Hippocampal formation (tissue), 2 donors: ENCODE measurements around the gene AGPS.

Experiments
- DNase-seq, 2 donors: peaks; one replicate each; lab custom pipeline; 2025; lab: John Stamatoyannopoulos, UW

AGPS gene

GRCh38 chr2:177552422-177553175 lies 160.0 kb downstream of the AGPS start:
- peak; percentile 90 to 93 for DNase-seq

- DNase-seq, result peak in 1 of 2 donors; percentile 62
These were observed 160.8 kb downstream of the AGPS start for GRCh38 chr2:177553176-177553884.

- no peak for DNase-seq
These were observed 161.8 kb downstream of the AGPS start for GRCh38 chr2:177554365-177554764.

GRCh38 chr2:177556153-177556552 lies 163.6 kb downstream of the AGPS start:
- DNase-seq, result no peak

- DNase-seq, result no peak
These were observed 165.2 kb downstream of the AGPS start for GRCh38 chr2:177557794-177558193.

GRCh38 chr2:177559638-177560037 lies 167.1 kb downstream of the AGPS start:
- no peak for DNase-seq

- no peak for DNase-seq
These were observed 175.8 kb downstream of the AGPS start for GRCh38 chr2:177568390-177568789.

- DNase-seq, result no peak
These were observed 176.3 kb downstream of the AGPS start for GRCh38 chr2:177568893-177569292.

- DNase-seq, result peak in 1 of 2 donors; percentile 2
These were observed 179.7 kb downstream of the AGPS start for GRCh38 chr2:177572236-177572671.

- DNase-seq, result no peak
These were observed 180.5 kb downstream of the AGPS start for GRCh38 chr2:177573120-177573519.

- DNase-seq, result no peak
These were observed 181.8 kb downstream of the AGPS start for GRCh38 chr2:177574356-177574755.

GRCh38 chr2:177575358-177575757 lies 182.8 kb downstream of the AGPS start:
- DNase-seq, result no peak

- no peak for DNase-seq
These were observed 184.5 kb downstream of the AGPS start for GRCh38 chr2:177577075-177577474.

GRCh38 chr2:177578454-177578853 lies 185.9 kb downstream of the AGPS start:
- no peak for DNase-seq

- no peak for DNase-seq
These were observed 187.0 kb downstream of the AGPS start for GRCh38 chr2:177579486-177580036.

- no peak for DNase-seq
These were observed 189.4 kb downstream of the AGPS start for GRCh38 chr2:177582000-177582399.

GRCh38 chr2:177584030-177584692 lies 191.6 kb downstream of the AGPS start:
- DNase-seq, result no peak

- no peak for DNase-seq
These were observed 192.8 kb downstream of the AGPS start for GRCh38 chr2:177585234-177585863.

GRCh38 chr2:177586154-177586553 lies 193.6 kb downstream of the AGPS start:
- no peak for DNase-seq

- DNase-seq, result no peak
These were observed 194.8 kb downstream of the AGPS start for GRCh38 chr2:177587371-177587770.

- DNase-seq, result no peak
These were observed 196.1 kb downstream of the AGPS start for GRCh38 chr2:177588671-177589070.

GRCh38 chr2:177589186-177589585 lies 196.6 kb downstream of the AGPS start:
- DNase-seq, result no peak
